Heart left ventricle (tissue), 16 donors: Measurements from ENCODE around the gene SPART. TPM values are rescaled to one million over a fixed set of nuclear protein-coding genes. Genes with fewer than 3 reads are reported as not detected.

Experiments used
- ATAC-seq, 4 donors: fragments of 200-7000 bp; cut with Tn5 transposase; one replicate each; pipeline ENCODE4 v1.9.1; 2020 to 2022; ENCODE audit warnings: moderate library complexity in 4 of 4, mild to moderate bottlenecking in 3 of 4, moderate number of reproducible peaks in 1 of 4
- DNase-seq, 5 donors: peaks; one replicate each; pipeline ENCODE4 v3.0.0-alpha.2; 2020
- H3K27ac ChIP-seq, 12 donors: fragments of 200-600 bp; sonication (generic) in 4 of 12; one replicate each; pipeline versions ENCODE4 v1.5.0 to v1.8.0; 2016 to 2022; ENCODE audit warnings: mild to moderate bottlenecking in 2 of 12
- H3K27me3 ChIP-seq, 9 donors: fragments of 200-600 bp; sonication (generic) in 2 of 9; one replicate each; pipeline versions ENCODE4 v1.5.1 to v1.8.0; 2016 to 2022; ENCODE audit warnings: mild to moderate bottlenecking in 3 of 9
- H3K36me3 ChIP-seq, 9 donors: fragments of 200-600 bp; sonication (generic) in 2 of 9; one replicate each; pipeline versions ENCODE4 v1.5.0 to v1.8.0; 2018 to 2022; ENCODE audit warnings: mild to moderate bottlenecking in 2 of 9
- H3K4me1 ChIP-seq, 12 donors: fragments of 200-600 bp; sonication (generic) in 4 of 12; one replicate each; pipeline versions ENCODE4 v1.5.0 to v1.8.0; 2016 to 2022; ENCODE audit warnings: mild to moderate bottlenecking in 3 of 12
- H3K4me3 ChIP-seq, 12 donors: fragments of 200-600 bp; sonication (generic) in 4 of 12; one replicate each; pipeline versions ENCODE4 v1.5.0 to v1.8.0; 2017 to 2022; ENCODE audit warnings: mild to moderate bottlenecking in 9 of 12, moderate library complexity in 4 of 12
- H3K9me3 ChIP-seq, 12 donors: fragments of 200-600 bp; sonication (generic) in 4 of 12; one replicate each; pipeline versions ENCODE4 v1.5.0 to v1.8.0; 2016 to 2022; ENCODE audit warnings: mild to moderate bottlenecking in 1 of 12
- CTCF ChIP-seq, 12 donors: fragments of 200-600 bp; sonication (generic) in 4 of 12; IDR thresholded peaks; one replicate each; pipeline versions ENCODE4 v1.5.0 to v1.8.0; 2018 to 2022; ENCODE audit warnings: antibody characterized with exemption in 12 of 12, mild to moderate bottlenecking in 5 of 12
- POLR2A ChIP-seq, 2 donors: fragments of 450-650 bp; IDR thresholded peaks; one replicate each; pipeline ENCODE4 v1.6.1; 2017; ENCODE audit warnings: antibody characterized with exemption in 2 of 2, mild to moderate bottlenecking in 2 of 2, moderate library complexity in 2 of 2
- WGBS, 4 donors: extraction: QIAGEN DNeasy Blood & Tissue Kit in 2 of 4; methylation state at CpG; one replicate each; pipeline versions ENCODE4 v1.1.5 to v1.1.7; 2013 to 2018; 5-methylcytosine and 5-hydroxymethylcytosine counted together
- intact Hi-C, 10 donors: fragments of 100-400 bp; cut with DNase I; formaldehyde crosslinking; loops; one replicate each; pipeline versions ENCODE4 v1.11.1 to v1.14.2; 2022
- polyA plus RNA-seq, 2 donors: library from polyadenylated mRNA; stranded (reverse); fragments of 200-250 nt; gene quantifications; one replicate each; pipeline ENCODE4 v1.2.3, GENCODE V29; 2013
- total RNA-seq, 9 donors: library from RNA; depleted of rRNA in 2 of 9; stranded (reverse); fragments of >200 nt in 2 of 9; fragmentation: NEBNext Ultra II Directional in 3 of 9; extraction: Animal tissue kit (Norgen Biotek cat#: 25700) in 3 of 9; gene quantifications; one replicate each; pipeline versions ENCODE4 v1.1.0 to v1.2.4, GENCODE V29; 2016 to 2023
- donor health status: ischemic (EF 13 %, LVEDD 7.1; RV severe dilation, severe dysfunction).
- donor health status: healthy with polysubstance abuse.
- donor health status: DM: no; HTN: yes; CAD: no.
- donor health status: DM: no; HTN: no; CAD: no.
- donor health status: ischemic (EF 25% LVEDD 6.9; RV normal size, moderate dysfunction).
- donor health status: ischemic (EF 25% LVEDD 5.7; RV mildly dilated, moderate dysfunction).
- donor health status: healthy.
- donor health status: DM: yes; HTN: yes; CAD: no.
- donor health status: ischemic (EF 35%, LVEDD 5.7; RV mildly dilated, moderate dysfunction).
- donor health status: nonischemic (EF 11% LVEDD 7.7; RV severe dilation, severe dysfunction).
- donor health status: DM: yes; HTN: yes; CAD: no.
- donor health status: PGD.
- donor health status: ischemic (EF 29% LVEDD 5.4; RV normal size, mild dysfunction).
- donor health status: nonischemic (EF 23%, LVEDD 6.1; RV moderate dilation, normal function).

The SPART gene
- total and polyA plus RNA-seq, 11 donors: 12.5 to 41.5 (median 34.2) TPM

- peaks cover 0 to 10% (median 0%) of the 10 kb centered on the region in 12 donors for H3K4me1 ChIP-seq
- H3K36me3 ChIP-seq: no peaks in the 10 kb centered on the region
- TF ChIP-seq CTCF (IDR thresholded peaks at IDR 0.05): no peak
- no peak for TF ChIP-seq POLR2A (IDR thresholded peaks at IDR 0.05)
- WGBS, 4 donors: 87 to 93% (median 92%) methylated on average over 2 of the region's 2 CpGs
- no peak overlapping the region for H3K4me3 ChIP-seq
- H3K27ac ChIP-seq: no peak overlapping the region
- intact Hi-C loops: no loop called here
- H3K9me3 ChIP-seq: no peaks in the 10 kb centered on the region
- no peak for DNase-seq
- ATAC-seq: no peak
- no peaks in the 10 kb centered on the region for H3K27me3 ChIP-seq
These were observed 9.4 kb upstream of the SPART start for GRCh38 chr13:36355632-36356031.

DNA sequence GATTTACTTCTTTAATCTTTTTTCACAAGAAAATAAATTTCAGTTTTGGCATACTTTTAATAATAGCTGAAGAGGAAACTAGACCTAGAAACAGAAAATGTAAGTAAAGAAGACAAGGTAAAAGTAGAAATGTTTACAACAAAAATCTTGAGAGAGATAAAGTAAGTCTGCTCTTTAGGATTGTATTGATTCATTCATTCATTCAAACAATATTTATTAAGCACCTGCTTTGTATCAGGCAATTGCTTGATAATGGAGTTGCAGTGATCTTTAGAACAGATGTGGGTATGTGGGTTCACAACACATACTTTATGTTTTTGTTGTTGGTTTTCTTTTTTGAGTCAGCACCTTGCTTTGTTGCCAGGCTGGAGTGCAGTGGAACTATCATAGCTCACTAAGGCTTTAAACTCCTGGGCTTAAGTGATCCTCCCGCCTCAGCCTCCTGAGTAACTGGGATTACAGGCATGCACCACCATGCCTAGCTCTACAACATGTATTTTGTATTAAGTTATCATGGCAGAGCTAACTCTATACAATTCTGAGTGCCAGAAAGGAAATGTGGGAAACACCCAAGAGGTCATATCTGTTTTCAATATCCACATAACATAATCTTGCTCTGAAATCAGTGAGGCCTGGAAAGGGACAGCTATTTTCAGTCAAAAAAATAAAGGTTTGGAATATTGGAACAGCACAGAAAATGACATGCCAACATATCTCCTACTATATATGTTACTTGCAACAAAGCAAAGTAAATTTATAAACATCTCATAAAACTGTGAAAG lies 8.8 kb upstream of the SPART start:
- no peak overlapping the region for H3K4me3 ChIP-seq
- H3K27ac ChIP-seq: no peak overlapping the region
- no peaks in the 10 kb centered on the region for H3K9me3 ChIP-seq
- H3K36me3 ChIP-seq: no peaks in the 10 kb centered on the region
- DNase-seq (no peak), ATAC-seq (no peak)
- WGBS, 4 donors: 89 to 98% (median 92%) methylated on average over 1 of the region's 1 CpG
- H3K4me1 ChIP-seq: peaks cover 0 to 10% (median 0%) of the 10 kb centered on the region in 12 donors
- intact Hi-C loops: no loop called here
- no peaks in the 10 kb centered on the region for H3K27me3 ChIP-seq
- TF ChIP-seq CTCF (IDR thresholded peaks at IDR 0.05): no peak
- no peak for TF ChIP-seq POLR2A (IDR thresholded peaks at IDR 0.05)

DNA sequence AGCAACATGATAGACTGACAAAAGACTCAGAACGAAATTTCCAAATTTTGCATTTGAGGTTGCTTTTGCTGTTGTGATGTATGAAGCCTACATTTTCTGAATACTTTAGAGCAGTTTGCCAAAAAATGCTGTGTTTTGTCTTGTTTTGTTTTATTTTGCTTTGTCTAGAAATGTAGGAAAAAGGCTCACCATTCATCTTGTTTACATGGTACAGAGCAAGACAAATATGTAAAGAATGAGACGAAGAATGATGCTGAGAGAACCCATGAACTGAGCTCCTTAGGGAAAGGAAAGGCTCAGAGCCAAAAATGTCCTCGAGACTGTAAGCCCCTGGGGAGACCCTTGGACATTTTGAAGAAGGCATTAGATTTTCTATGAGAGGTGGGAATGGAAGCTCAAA lies 6.8 kb upstream of the SPART start:
- Histone ChIP-seq H3K4me1 (peaks cover 0 to 9% (median 0%) of the 10 kb centered on the region in 12 donors), H3K9me3 (no peaks in the 10 kb centered on the region), H3K27ac (no peak overlapping the region), H3K36me3 (no peaks in the 10 kb centered on the region), H3K4me3 (no peak overlapping the region), H3K27me3 (no peaks in the 10 kb centered on the region)
- intact Hi-C loops: no loop called here
- ATAC-seq (no peak), DNase-seq (no peak)
- no peak for TF ChIP-seq POLR2A (IDR thresholded peaks at IDR 0.05)
- TF ChIP-seq CTCF (IDR thresholded peaks at IDR 0.05): no peak
- WGBS, 4 donors: 60 to 71% (median 68%) methylated on average over 3 of the region's 3 CpGs

DNA sequence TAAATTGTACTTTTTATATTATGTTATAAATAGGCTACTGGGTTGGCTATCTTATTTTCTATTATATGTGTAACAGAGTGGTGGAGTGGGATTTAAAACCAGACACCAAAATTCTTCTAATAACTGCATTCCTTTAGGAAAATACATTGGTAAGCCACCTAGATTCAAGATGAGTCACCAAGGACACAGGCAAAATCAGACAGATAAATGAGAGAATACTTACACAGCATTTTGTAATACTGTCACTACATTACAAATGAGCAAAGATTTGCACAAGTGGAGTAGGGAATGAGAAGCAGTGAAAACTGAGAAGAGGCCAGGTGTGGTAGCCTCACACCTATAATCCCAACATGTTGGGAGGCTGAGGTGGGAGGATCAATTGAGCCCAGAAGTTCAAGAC lies 6.2 kb upstream of the SPART start:
- H3K9me3 ChIP-seq: no peaks in the 10 kb centered on the region
- ATAC-seq: no peak
- peaks cover 0 to 6% (median 0%) of the 10 kb centered on the region in 12 donors for H3K4me1 ChIP-seq
- H3K27me3 ChIP-seq: no peaks in the 10 kb centered on the region
- intact Hi-C loops: no loop called here
- TF ChIP-seq CTCF (IDR thresholded peaks at IDR 0.05): no peak
- DNase-seq: no peak
- no peak overlapping the region for H3K27ac ChIP-seq
- H3K36me3 ChIP-seq: no peaks in the 10 kb centered on the region
- H3K4me3 ChIP-seq: no peak overlapping the region
